ENCODE data around the gene SSR3. TPM values are rescaled to one million over a fixed set of nuclear protein-coding genes. Genes with fewer than 3 reads are reported as not detected.

Gene SSR3
- total RNA-seq, 1 donor from 2014 or later, result 217 TPM

DNA sequence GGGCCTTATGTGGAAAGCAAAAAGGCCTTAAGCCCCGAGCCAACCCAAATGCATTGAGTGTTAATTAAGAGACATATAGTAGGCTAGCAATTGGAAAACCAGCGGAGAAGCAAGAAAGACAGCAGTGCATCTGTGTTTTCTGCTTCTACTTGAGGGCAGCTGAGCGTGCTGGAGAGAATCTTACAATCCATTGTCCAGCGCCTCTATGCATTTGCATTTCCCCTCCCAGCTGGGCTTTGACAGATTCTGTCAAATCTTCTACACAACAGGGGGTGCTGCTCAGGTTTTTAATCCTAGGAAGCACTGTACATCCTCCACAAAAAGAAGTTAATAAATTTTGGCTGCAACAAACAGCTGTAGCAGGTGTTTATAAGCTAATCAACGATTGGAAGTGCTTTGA lies 23.9 kb downstream of the SSR3 start:
- Histone ChIP-seq H3K27me3 (ENCODE audit: control insufficient read depth, insufficient read depth, low read length) (no peaks in the 10 kb centered on the region), H3K4me3 (ENCODE audit: low read depth, low read length) (no peak overlapping the region), H3K36me3 (ENCODE audit: control insufficient read depth, insufficient read depth, low read length) (no peaks in the 10 kb centered on the region)
- DNase-seq (ENCODE audit: low read depth), result no peak
- TF ChIP-seq, protein P1, sequence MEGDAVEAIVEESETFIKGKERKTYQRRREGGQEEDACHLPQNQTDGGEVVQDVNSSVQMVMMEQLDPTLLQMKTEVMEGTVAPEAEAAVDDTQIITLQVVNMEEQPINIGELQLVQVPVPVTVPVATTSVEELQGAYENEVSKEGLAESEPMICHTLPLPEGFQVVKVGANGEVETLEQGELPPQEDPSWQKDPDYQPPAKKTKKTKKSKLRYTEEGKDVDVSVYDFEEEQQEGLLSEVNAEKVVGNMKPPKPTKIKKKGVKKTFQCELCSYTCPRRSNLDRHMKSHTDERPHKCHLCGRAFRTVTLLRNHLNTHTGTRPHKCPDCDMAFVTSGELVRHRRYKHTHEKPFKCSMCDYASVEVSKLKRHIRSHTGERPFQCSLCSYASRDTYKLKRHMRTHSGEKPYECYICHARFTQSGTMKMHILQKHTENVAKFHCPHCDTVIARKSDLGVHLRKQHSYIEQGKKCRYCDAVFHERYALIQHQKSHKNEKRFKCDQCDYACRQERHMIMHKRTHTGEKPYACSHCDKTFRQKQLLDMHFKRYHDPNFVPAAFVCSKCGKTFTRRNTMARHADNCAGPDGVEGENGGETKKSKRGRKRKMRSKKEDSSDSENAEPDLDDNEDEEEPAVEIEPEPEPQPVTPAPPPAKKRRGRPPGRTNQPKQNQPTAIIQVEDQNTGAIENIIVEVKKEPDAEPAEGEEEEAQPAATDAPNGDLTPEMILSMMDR (IDR thresholded peaks at IDR 0.05; ENCODE audit: insufficient read depth, low read length, poor library complexity, severe bottlenecking), result no peak

DNA sequence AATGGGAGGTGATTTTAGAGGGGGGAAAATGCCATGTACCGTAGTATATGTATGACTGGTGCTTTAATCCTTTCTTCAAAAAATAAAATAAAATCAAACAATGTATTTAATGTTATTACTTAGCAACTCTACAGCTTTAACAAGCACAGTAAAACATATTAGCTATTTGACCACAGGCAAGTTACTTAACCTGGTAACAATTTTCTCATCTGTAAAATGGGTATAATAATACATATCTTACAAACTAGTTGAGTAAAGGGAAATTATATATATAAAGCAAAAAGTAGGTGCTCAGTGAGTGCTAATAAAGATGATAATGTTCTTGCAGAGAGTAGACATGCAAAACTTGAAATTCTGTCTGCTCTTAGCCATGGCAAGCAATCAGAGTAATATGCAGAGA lies 27.9 kb downstream of the SSR3 start:
- TF ChIP-seq, protein P1 (IDR thresholded peaks at IDR 0.05; ENCODE audit: insufficient read depth, low read length, poor library complexity, severe bottlenecking), result no peak
- Histone ChIP-seq H3K27me3 (ENCODE audit: control insufficient read depth, insufficient read depth, low read length) (no peaks in the 10 kb centered on the region), H3K4me3 (ENCODE audit: low read depth, low read length) (no peak overlapping the region), H3K36me3 (ENCODE audit: control insufficient read depth, insufficient read depth, low read length) (no peaks in the 10 kb centered on the region)
- no peak for DNase-seq (ENCODE audit: low read depth)

DNA sequence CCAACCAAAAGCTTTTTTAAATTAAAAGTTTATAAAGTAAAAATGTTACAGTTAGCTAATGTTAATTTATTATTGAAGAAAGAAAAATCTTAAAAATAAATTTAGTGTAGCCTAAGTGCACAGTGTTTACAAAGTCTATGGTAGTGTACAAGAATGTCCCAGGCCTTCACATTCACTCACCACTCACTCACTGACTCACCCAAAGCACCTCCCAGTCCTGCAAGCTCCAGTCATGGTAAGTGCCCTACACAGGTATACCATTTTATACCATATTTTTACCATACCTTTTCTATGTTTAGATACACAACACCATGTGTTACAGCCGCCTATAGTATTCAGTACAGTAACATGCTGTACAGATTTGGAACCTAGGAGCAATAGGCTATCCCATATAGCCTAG lies 29.1 kb downstream of the SSR3 start:
- Histone ChIP-seq H3K27me3 (ENCODE audit: control insufficient read depth, insufficient read depth, low read length) (no peaks in the 10 kb centered on the region), H3K36me3 (ENCODE audit: control insufficient read depth, insufficient read depth, low read length) (no peaks in the 10 kb centered on the region), H3K4me3 (ENCODE audit: low read depth, low read length) (no peak overlapping the region)
- TF ChIP-seq, protein P1 (IDR thresholded peaks at IDR 0.05; ENCODE audit: insufficient read depth, low read length, poor library complexity, severe bottlenecking), result no peak
- DNase-seq (ENCODE audit: low read depth), result no peak

DNA sequence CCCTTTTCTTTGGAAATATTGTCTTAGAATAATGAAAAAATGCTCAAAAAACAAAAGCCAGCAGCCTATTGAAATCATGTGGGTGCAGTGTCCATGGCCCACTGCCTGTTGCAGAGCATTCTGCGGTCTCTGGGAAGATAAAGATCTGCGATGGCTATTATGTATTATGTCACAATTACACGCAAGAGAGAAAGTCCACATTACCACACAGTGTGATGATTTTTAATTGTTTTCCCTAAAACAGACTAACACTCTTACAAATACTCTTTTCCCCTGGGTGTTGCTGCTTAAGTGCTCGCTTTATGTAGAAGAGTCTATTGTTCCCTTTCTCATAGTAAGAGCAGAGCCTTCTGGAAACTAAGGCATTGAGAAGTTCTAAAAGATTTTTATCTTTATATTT lies 32.2 kb downstream of the SSR3 start:
- no peak for DNase-seq (ENCODE audit: low read depth)
- Histone ChIP-seq H3K4me3 (ENCODE audit: low read depth, low read length) (no peak overlapping the region), H3K27me3 (ENCODE audit: control insufficient read depth, insufficient read depth, low read length) (no peaks in the 10 kb centered on the region), H3K36me3 (ENCODE audit: control insufficient read depth, insufficient read depth, low read length) (no peaks in the 10 kb centered on the region)
- TF ChIP-seq, protein P1 (IDR thresholded peaks at IDR 0.05; ENCODE audit: insufficient read depth, low read length, poor library complexity, severe bottlenecking), result no peak

DNA sequence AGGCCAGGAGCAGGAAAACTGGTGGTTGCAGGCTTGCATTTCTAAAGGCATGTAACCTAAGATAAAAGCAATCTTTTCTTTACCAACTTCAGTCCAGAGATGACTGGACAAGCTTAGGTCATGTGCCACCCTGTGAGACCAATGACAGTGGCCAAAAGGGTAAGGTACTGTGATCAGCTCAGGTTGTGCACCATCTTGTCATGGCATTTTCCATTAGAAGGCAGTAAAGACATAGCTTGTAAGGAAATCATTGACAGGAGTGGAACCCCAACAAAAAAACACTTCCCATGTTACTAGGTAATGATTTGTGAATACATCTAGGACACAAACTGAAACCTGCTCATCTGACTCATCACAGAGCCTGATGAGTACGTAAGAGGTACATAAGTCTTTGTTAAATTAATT lies 35.2 kb downstream of the SSR3 start:
- Histone ChIP-seq H3K4me3 (ENCODE audit: low read depth, low read length) (no peak overlapping the region), H3K36me3 (ENCODE audit: control insufficient read depth, insufficient read depth, low read length) (no peaks in the 10 kb centered on the region), H3K27me3 (ENCODE audit: control insufficient read depth, insufficient read depth, low read length) (no peaks in the 10 kb centered on the region)
- DNase-seq (ENCODE audit: low read depth), result peak; percentile 63
- TF ChIP-seq, protein P1 (IDR thresholded peaks at IDR 0.05; ENCODE audit: insufficient read depth, low read length, poor library complexity, severe bottlenecking), result no peak

DNA sequence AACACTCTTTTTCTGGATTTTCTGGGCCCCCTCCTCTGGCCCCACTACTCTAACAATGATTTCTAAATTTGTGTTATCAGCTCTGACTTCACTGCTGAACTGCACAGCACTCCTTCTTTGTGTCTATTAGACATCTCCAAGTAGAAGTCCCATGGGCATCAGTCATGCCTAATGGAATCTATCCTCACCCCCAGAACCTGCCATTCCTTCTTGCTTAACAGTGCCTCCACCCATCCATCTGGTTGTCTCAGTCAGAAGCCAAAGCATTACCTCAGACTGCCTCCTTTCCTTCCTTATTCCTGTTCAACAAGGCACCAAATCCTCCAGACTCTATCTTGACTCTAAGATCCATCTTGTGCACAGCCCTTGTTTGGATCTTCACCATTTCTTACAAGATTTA lies 36.2 kb downstream of the SSR3 start:
- no peaks in the 10 kb centered on the region for H3K27me3 ChIP-seq (ENCODE audit: control insufficient read depth, insufficient read depth, low read length)
- no peak for DNase-seq (ENCODE audit: low read depth)
- H3K4me3 ChIP-seq (ENCODE audit: low read depth, low read length), result no peak overlapping the region
- no peaks in the 10 kb centered on the region for H3K36me3 ChIP-seq (ENCODE audit: control insufficient read depth, insufficient read depth, low read length)
- TF ChIP-seq, protein P1 (IDR thresholded peaks at IDR 0.05; ENCODE audit: insufficient read depth, low read length, poor library complexity, severe bottlenecking), result no peak
